ENCODE measurements around the gene OGFOD3.

The OGFOD3 gene

GRCh38 chr17:82386881-82387704 lies 31.3 kb downstream of the OGFOD3 start:
- in situ Hi-C loops (cut with HindIII; ENCODE audit: low pct_ligation_motif_present, low sequenced_read_pairs): no loop called here
- DNase-seq: no peak
- H3K36me3 ChIP-seq (replicated peaks): no peaks in the 10 kb centered on the region
- no peak overlapping the region for H3K4me3 ChIP-seq (ENCODE audit: low read depth, low read length)
- peaks cover 19% of the 10 kb centered on the region for H3K27me3 ChIP-seq (replicated peaks)
- no peak overlapping the region for H3K27ac ChIP-seq
- no peak for TF ChIP-seq CTCF (IDR thresholded peaks at IDR 0.05; ENCODE audit: low read depth, low read length, missing control alignments)

GRCh38 chr17:82386255-82386831 lies 32.0 kb downstream of the OGFOD3 start:
- in situ Hi-C loops (cut with HindIII; ENCODE audit: low pct_ligation_motif_present, low sequenced_read_pairs): no loop called here
- Histone ChIP-seq H3K27ac (no peak overlapping the region), H3K27me3 (replicated peaks) (peaks cover 19% of the 10 kb centered on the region), H3K4me3 (ENCODE audit: low read depth, low read length) (no peak overlapping the region), H3K36me3 (replicated peaks) (no peaks in the 10 kb centered on the region)
- DNase-seq: no peak
- no peak for TF ChIP-seq CTCF (IDR thresholded peaks at IDR 0.05; ENCODE audit: low read depth, low read length, missing control alignments)

- H3K27me3 ChIP-seq (replicated peaks): peaks cover 19% of the 10 kb centered on the region
- DNase-seq: no peak
- in situ Hi-C loops (cut with HindIII; ENCODE audit: low pct_ligation_motif_present, low sequenced_read_pairs): no loop called here
- no peak overlapping the region for H3K4me3 ChIP-seq (ENCODE audit: low read depth, low read length)
- TF ChIP-seq CTCF (IDR thresholded peaks at IDR 0.05; ENCODE audit: low read depth, low read length, missing control alignments): no peak
- H3K27ac ChIP-seq: no peak overlapping the region
- H3K36me3 ChIP-seq (replicated peaks): no peaks in the 10 kb centered on the region
Observed at GRCh38 chr17:82385559-82386254, 32.7 kb downstream of the OGFOD3 start.

GRCh38 chr17:82384730-82385481 lies 33.5 kb downstream of the OGFOD3 start:
- Histone ChIP-seq H3K27me3 (replicated peaks) (peaks cover 19% of the 10 kb centered on the region), H3K27ac (no peak overlapping the region), H3K36me3 (replicated peaks) (no peaks in the 10 kb centered on the region), H3K4me3 (ENCODE audit: low read depth, low read length) (no peak overlapping the region)
- in situ Hi-C loops (cut with HindIII; ENCODE audit: low pct_ligation_motif_present, low sequenced_read_pairs): no loop called here
- no peak for TF ChIP-seq CTCF (IDR thresholded peaks at IDR 0.05; ENCODE audit: low read depth, low read length, missing control alignments)
- DNase-seq: peak; percentile 7

- Histone ChIP-seq H3K36me3 (replicated peaks) (no peaks in the 10 kb centered on the region), H3K4me3 (ENCODE audit: low read depth, low read length) (no peak overlapping the region), H3K27me3 (replicated peaks) (peaks cover 19% of the 10 kb centered on the region), H3K27ac (no peak overlapping the region)
- no peak for DNase-seq
- in situ Hi-C loops (cut with HindIII; ENCODE audit: low pct_ligation_motif_present, low sequenced_read_pairs): no loop called here
- TF ChIP-seq CTCF (IDR thresholded peaks at IDR 0.05; ENCODE audit: low read depth, low read length, missing control alignments): no peak
Observed at GRCh38 chr17:82384051-82384729, 34.2 kb downstream of the OGFOD3 start.
